ENCODE results near the gene MAP3K19. TPM values are rescaled to one million over a fixed set of nuclear protein-coding genes. Genes with fewer than 3 reads are reported as not detected.
"Not testable (repeated sequence)": the region's sequence is repeated elsewhere in the genome, so short reads cannot be mapped to it uniquely, and the experiment has no call there.

The MAP3K19 gene
- total RNA-seq, 1 donor from 2014 or later = not detected

GRCh38 chr2:134979221-134979620, 68.0 kb downstream of the MAP3K19 start:
- Mint-ChIP-seq H3K27me3 (ENCODE audit: unreplicated experiment) (peaks cover 14% of the 10 kb centered on the region), H3K4me1 (ENCODE audit: unreplicated experiment) (no peaks in the 10 kb centered on the region), H3K4me3 (ENCODE audit: unreplicated experiment) (no peak overlapping the region), H3K9me3 (ENCODE audit: unreplicated experiment) (peaks cover 6% of the 10 kb centered on the region), H3K27ac (ENCODE audit: unreplicated experiment) (no peak overlapping the region), H3K36me3 (ENCODE audit: unreplicated experiment) (no peaks in the 10 kb centered on the region)
- DNase-seq (ENCODE audit: extremely low spot score, unreplicated experiment) = no peak
- no peak for TF ChIP-seq CTCF (IDR thresholded peaks at IDR 0.05)

GRCh38 chr2:134977104-134977503, 70.1 kb downstream of the MAP3K19 start:
- H3K27ac Mint-ChIP-seq (ENCODE audit: unreplicated experiment); DNase-seq (ENCODE audit: extremely low spot score, unreplicated experiment); H3K4me1 Mint-ChIP-seq (ENCODE audit: unreplicated experiment); H3K27me3 Mint-ChIP-seq (ENCODE audit: unreplicated experiment); H3K36me3 Mint-ChIP-seq (ENCODE audit: unreplicated experiment); H3K4me3 Mint-ChIP-seq (ENCODE audit: unreplicated experiment): not testable (repeated sequence)
- H3K9me3 Mint-ChIP-seq (ENCODE audit: unreplicated experiment) = peaks cover 11% of the 10 kb centered on the region

GRCh38 chr2:134976074-134976702, 71.1 kb downstream of the MAP3K19 start:
- no peaks in the 10 kb centered on the region for H3K36me3 Mint-ChIP-seq (ENCODE audit: unreplicated experiment)
- no peaks in the 10 kb centered on the region for H3K4me1 Mint-ChIP-seq (ENCODE audit: unreplicated experiment)
- no peak for DNase-seq (ENCODE audit: extremely low spot score, unreplicated experiment)
- peaks cover 15% of the 10 kb centered on the region for H3K9me3 Mint-ChIP-seq (ENCODE audit: unreplicated experiment)
- H3K4me3 Mint-ChIP-seq (ENCODE audit: unreplicated experiment) = no peak overlapping the region
- no peak overlapping the region for H3K27ac Mint-ChIP-seq (ENCODE audit: unreplicated experiment)
- H3K27me3 Mint-ChIP-seq (ENCODE audit: unreplicated experiment) = peaks cover 12% of the 10 kb centered on the region
- no peak for TF ChIP-seq CTCF (IDR thresholded peaks at IDR 0.05)

GRCh38 chr2:134975281-134976009, 71.8 kb downstream of the MAP3K19 start:
- TF ChIP-seq CTCF (IDR thresholded peaks at IDR 0.05) = no peak
- no peaks in the 10 kb centered on the region for H3K4me1 Mint-ChIP-seq (ENCODE audit: unreplicated experiment)
- DNase-seq (ENCODE audit: extremely low spot score, unreplicated experiment) = no peak
- no peak overlapping the region for H3K4me3 Mint-ChIP-seq (ENCODE audit: unreplicated experiment)
- no peaks in the 10 kb centered on the region for H3K36me3 Mint-ChIP-seq (ENCODE audit: unreplicated experiment)
- H3K27ac Mint-ChIP-seq (ENCODE audit: unreplicated experiment) = no peak overlapping the region
- H3K9me3 Mint-ChIP-seq (ENCODE audit: unreplicated experiment) = peaks cover 19% of the 10 kb centered on the region
- peaks cover 12% of the 10 kb centered on the region for H3K27me3 Mint-ChIP-seq (ENCODE audit: unreplicated experiment)

GRCh38 chr2:134973241-134974138, 73.8 kb downstream of the MAP3K19 start:
- no peak overlapping the region for H3K4me3 Mint-ChIP-seq (ENCODE audit: unreplicated experiment)
- H3K27me3 Mint-ChIP-seq (ENCODE audit: unreplicated experiment) = peaks cover 6% of the 10 kb centered on the region
- no peak for TF ChIP-seq CTCF (IDR thresholded peaks at IDR 0.05)
- no peak overlapping the region for H3K27ac Mint-ChIP-seq (ENCODE audit: unreplicated experiment)
- peaks cover 28% of the 10 kb centered on the region for H3K9me3 Mint-ChIP-seq (ENCODE audit: unreplicated experiment)
- no peaks in the 10 kb centered on the region for H3K36me3 Mint-ChIP-seq (ENCODE audit: unreplicated experiment)
- DNase-seq (ENCODE audit: extremely low spot score, unreplicated experiment) = no peak
- no peaks in the 10 kb centered on the region for H3K4me1 Mint-ChIP-seq (ENCODE audit: unreplicated experiment)

- not testable (repeated sequence) for H3K36me3 Mint-ChIP-seq (ENCODE audit: unreplicated experiment); H3K27ac Mint-ChIP-seq (ENCODE audit: unreplicated experiment); DNase-seq (ENCODE audit: extremely low spot score, unreplicated experiment); H3K4me3 Mint-ChIP-seq (ENCODE audit: unreplicated experiment); H3K4me1 Mint-ChIP-seq (ENCODE audit: unreplicated experiment); H3K27me3 Mint-ChIP-seq (ENCODE audit: unreplicated experiment)
- H3K9me3 Mint-ChIP-seq (ENCODE audit: unreplicated experiment) = peaks cover 17% of the 10 kb centered on the region
Measured at GRCh38 chr2:134967166-134967565, 80.1 kb downstream of the MAP3K19 start.

All from osteocyte (in vitro differentiated cells).